Measurements from ENCODE around the gene PFN1. TPM values are rescaled to one million over a fixed set of nuclear protein-coding genes. Genes with fewer than 3 reads are reported as not detected.

PFN1 gene
- total and polyA plus RNA-seq, 9 of the 15 experiments (the other 6 are each of a cell fraction or from before 2014, with no cell fraction given), result 60.5 to 1,479 (median 456) TPM

DNA sequence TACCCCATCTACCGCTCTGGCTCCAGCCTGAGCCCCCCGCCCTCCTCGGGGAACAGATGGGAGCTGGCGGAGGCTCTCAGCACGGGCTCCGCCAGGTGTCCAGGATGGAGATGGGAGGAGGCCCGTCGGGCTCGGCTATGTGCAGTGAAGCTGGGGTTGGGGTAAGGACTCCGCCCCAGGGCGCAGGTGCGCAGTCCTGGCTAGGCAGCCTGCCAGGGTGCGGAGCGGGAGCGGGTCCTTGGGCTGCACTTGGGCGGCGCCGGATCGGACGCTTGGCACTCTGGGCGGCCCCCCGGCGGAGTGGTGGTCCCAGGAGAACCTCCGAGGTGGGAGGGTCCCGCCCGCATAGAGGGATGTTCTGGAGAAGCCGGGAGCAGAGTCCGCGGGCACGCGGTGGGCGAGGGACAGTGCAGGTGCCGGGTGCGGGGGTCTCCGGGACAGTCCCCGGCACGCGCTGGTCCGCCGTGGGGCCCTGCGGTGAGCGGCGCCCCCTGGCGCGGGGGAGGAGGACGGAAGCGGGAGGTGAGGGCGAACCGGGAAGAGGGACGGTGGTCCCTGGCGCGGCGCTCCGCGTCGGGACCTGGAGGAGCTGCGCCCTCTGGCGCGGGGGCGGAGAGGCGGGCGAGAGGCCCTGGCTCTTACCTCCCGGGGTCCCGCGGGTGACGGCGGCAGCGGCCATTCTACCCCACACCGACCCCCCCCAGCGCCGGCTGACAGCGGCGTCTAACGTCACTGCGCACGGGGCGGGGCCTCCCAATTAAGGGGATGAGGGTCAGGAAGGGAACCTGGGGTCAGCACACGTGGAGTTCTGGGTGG lies 38.8 kb upstream of the PFN1 start, which contains the start of gene CAMTA2 (continued):
- TF ChIP-seq, protein P1, sequence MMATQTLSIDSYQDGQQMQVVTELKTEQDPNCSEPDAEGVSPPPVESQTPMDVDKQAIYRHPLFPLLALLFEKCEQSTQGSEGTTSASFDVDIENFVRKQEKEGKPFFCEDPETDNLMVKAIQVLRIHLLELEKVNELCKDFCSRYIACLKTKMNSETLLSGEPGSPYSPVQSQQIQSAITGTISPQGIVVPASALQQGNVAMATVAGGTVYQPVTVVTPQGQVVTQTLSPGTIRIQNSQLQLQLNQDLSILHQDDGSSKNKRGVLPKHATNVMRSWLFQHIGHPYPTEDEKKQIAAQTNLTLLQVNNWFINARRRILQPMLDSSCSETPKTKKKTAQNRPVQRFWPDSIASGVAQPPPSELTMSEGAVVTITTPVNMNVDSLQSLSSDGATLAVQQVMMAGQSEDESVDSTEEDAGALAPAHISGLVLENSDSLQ (IDR thresholded peaks at IDR 0.05), result peak; percentile 60; the same call in 1 of the 2 replicates
- TF ChIP-seq KLF1 (tag; IDR thresholded peaks at IDR 0.05) (no peak), IRF2 (CRISPR knock-in tag; IDR thresholded peaks at IDR 0.05) (no peak), SIN3A (IDR thresholded peaks at IDR 0.05; ENCODE audit: borderline replicate concordance in 2 of 2, control insufficient read depth in 1 of 2, low read depth in 2 of 2, low read length in 2 of 2) (peak in 1 of 2 experiments; percentile 60; a peak in 2 of 4 replicates), NEUROD1 (IDR thresholded peaks at IDR 0.05; ENCODE audit: borderline replicate concordance, low read depth, low read length, partially characterized antibody) (no peak), ZEB2 (IDR thresholded peaks at IDR 0.05) (peak; percentile 42; the same call in 1 of the 2 replicates), ATF1 (CRISPR knock-in tag; IDR thresholded peaks at IDR 0.05) (0 out of 2 replicates have a peak, but pooled peaks have one; percentile 31), ATF1 (tag; IDR thresholded peaks at IDR 0.05) (peak; percentile 95), POLR2AphosphoS2 (IDR thresholded peaks at IDR 0.05; ENCODE audit: low read length) (no peak), HCFC1 (IDR thresholded peaks at IDR 0.05; ENCODE audit: low read depth, low read length) (peak; percentile 79), TARDBP (IDR thresholded peaks at IDR 0.05) (0 out of 2 replicates have a peak, but pooled peaks have one; percentile 36), DACH1 (IDR thresholded peaks at IDR 0.05; ENCODE audit: partially characterized antibody) (no peak), HEY1 (CRISPR knock-in tag; IDR thresholded peaks at IDR 0.05; ENCODE audit: borderline replicate concordance) (no peak), KAT8 (IDR thresholded peaks at IDR 0.05; ENCODE audit: low read depth) (no peak), CBX3 (IDR thresholded peaks at IDR 0.05; ENCODE audit: borderline replicate concordance in 1 of 2, low read length in 2 of 2) (peak in 1 of 2 experiments; percentile 67; a peak in 1 of 3 replicates)
- TF ChIP-seq, protein P2, sequence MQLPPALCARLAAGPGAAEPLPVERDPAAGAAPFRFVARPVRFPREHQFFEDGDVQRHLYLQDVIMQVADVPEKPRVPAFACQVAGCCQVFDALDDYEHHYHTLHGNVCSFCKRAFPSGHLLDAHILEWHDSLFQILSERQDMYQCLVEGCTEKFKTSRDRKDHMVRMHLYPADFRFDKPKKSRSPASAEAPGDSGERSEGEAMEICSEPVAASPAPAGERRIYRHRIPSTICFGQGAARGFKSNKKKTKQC (CRISPR knock-in tag; IDR thresholded peaks at IDR 0.05), result peak; percentile 70
- TF ChIP-seq, protein P3, sequence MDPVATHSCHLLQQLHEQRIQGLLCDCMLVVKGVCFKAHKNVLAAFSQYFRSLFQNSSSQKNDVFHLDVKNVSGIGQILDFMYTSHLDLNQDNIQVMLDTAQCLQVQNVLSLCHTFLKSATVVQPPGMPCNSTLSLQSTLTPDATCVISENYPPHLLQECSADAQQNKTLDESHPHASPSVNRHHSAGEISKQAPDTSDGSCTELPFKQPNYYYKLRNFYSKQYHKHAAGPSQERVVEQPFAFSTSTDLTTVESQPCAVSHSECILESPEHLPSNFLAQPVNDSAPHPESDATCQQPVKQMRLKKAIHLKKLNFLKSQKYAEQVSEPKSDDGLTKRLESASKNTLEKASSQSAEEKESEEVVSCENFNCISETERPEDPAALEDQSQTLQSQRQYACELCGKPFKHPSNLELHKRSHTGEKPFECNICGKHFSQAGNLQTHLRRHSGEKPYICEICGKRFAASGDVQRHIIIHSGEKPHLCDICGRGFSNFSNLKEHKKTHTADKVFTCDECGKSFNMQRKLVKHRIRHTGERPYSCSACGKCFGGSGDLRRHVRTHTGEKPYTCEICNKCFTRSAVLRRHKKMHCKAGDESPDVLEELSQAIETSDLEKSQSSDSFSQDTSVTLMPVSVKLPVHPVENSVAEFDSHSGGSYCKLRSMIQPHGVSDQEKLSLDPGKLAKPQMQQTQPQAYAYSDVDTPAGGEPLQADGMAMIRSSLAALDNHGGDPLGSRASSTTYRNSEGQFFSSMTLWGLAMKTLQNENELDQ (CRISPR knock-in tag; IDR thresholded peaks at IDR 0.05; ENCODE audit: borderline replicate concordance), result peak; percentile 89; the same call in 1 of the 2 replicates
